ENCODE results near the gene IFI27L2. TPM values are rescaled to one million over a fixed set of nuclear protein-coding genes. Genes with fewer than 3 reads are reported as not detected.

IFI27L2 gene
- total and polyA plus RNA-seq, 2 donors (not counting 1 experiment from before 2014, with no cell fraction given): 91.4 to 225 TPM

GRCh38 chr14:94120667-94121340 lies 8.6 kb downstream of the IFI27L2 start:
- Histone ChIP-seq H3K36me3 (ENCODE audit: control insufficient read depth, insufficient read depth, low read length) (no peaks in the 10 kb centered on the region), H3K4me2 (ENCODE audit: extremely low read depth, insufficient read depth, low read length) (no peak overlapping the region), H3K4me3 (replicated peaks in 1 of 4; ENCODE audit: control extremely low read depth in 1 of 4, insufficient read depth in 1 of 4, low read depth in 3 of 4, low read length in 4 of 4) (no peak overlapping the region), H3K9me3 (ENCODE audit: control insufficient read depth, insufficient read depth, low read depth, low read length) (no peaks in the 10 kb centered on the region), H3K27me3 (ENCODE audit: control insufficient read depth, insufficient read depth, low read length) (peaks cover 2% of the 10 kb centered on the region), H3K4me1 (ENCODE audit: control insufficient read depth, extremely low read depth, insufficient read depth, low read length) (peaks cover 2% of the 10 kb centered on the region), H3K27ac (ENCODE audit: insufficient read depth, low read length) (peak overlapping the region; percentile 25), H2AFZ (ENCODE audit: low read length) (no peak overlapping the region), H3K9ac (ENCODE audit: insufficient read depth, low read length) (no peak overlapping the region), H4K20me1 (ENCODE audit: control insufficient read depth, extremely low read depth, insufficient read depth, low read length) (no peaks in the 10 kb centered on the region), H3K79me2 (ENCODE audit: control insufficient read depth, insufficient read depth, low read length) (no peaks in the 10 kb centered on the region)
- TF ChIP-seq EZH2 (IDR thresholded peaks at IDR 0.05; ENCODE audit: low read length, missing control alignments): no peak
- TF ChIP-seq, protein P1, sequence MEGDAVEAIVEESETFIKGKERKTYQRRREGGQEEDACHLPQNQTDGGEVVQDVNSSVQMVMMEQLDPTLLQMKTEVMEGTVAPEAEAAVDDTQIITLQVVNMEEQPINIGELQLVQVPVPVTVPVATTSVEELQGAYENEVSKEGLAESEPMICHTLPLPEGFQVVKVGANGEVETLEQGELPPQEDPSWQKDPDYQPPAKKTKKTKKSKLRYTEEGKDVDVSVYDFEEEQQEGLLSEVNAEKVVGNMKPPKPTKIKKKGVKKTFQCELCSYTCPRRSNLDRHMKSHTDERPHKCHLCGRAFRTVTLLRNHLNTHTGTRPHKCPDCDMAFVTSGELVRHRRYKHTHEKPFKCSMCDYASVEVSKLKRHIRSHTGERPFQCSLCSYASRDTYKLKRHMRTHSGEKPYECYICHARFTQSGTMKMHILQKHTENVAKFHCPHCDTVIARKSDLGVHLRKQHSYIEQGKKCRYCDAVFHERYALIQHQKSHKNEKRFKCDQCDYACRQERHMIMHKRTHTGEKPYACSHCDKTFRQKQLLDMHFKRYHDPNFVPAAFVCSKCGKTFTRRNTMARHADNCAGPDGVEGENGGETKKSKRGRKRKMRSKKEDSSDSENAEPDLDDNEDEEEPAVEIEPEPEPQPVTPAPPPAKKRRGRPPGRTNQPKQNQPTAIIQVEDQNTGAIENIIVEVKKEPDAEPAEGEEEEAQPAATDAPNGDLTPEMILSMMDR (conservative IDR thresholded peaks at IDR 0.05 in 1 of 2, IDR thresholded peaks at IDR 0.05 in 1 of 2; ENCODE audit: low read depth in 1 of 2, low read length in 2 of 2): no peak
- peak; percentile 43 to 83 for DNase-seq (ENCODE audit: low read depth in 2 of 2)

DNA sequence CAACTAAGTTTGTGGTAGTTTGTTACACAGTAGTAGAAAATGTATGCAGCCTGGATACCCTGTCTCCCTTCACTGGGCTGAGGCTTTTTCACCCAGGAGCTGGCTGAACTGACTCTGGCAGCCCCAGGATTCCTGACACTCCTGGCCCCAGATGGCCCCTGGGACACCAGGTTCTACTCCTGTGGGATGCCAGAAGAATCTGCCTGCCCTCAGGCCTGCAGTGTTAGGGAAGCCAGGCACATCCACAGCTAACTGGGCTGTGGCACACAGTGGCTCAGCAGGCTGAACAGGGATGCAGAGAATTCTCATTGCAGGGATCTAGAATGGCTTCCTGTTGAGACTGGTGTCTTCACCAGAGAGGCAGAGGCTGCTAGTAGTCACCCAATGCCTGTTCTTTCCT lies 10.3 kb downstream of the IFI27L2 start:
- H3K4me1 ChIP-seq (ENCODE audit: control insufficient read depth, extremely low read depth, insufficient read depth, low read length): peaks cover 2% of the 10 kb centered on the region
- H3K36me3 ChIP-seq (ENCODE audit: control insufficient read depth, insufficient read depth, low read length): no peaks in the 10 kb centered on the region
- H3K27ac ChIP-seq (ENCODE audit: insufficient read depth, low read length): no peak overlapping the region
- no peaks in the 10 kb centered on the region for H3K79me2 ChIP-seq (ENCODE audit: control insufficient read depth, insufficient read depth, low read length)
- H3K27me3 ChIP-seq (ENCODE audit: control insufficient read depth, insufficient read depth, low read length): peaks cover 3% of the 10 kb centered on the region
- TF ChIP-seq, protein P1 (conservative IDR thresholded peaks at IDR 0.05 in 1 of 2, IDR thresholded peaks at IDR 0.05 in 1 of 2; ENCODE audit: low read depth in 1 of 2, low read length in 2 of 2): no peak
- no peak for TF ChIP-seq EZH2 (IDR thresholded peaks at IDR 0.05; ENCODE audit: low read length, missing control alignments)
- no peak overlapping the region for H3K4me3 ChIP-seq (replicated peaks in 1 of 4; ENCODE audit: control extremely low read depth in 1 of 4, insufficient read depth in 1 of 4, low read depth in 3 of 4, low read length in 4 of 4)
- no peaks in the 10 kb centered on the region for H3K9me3 ChIP-seq (ENCODE audit: control insufficient read depth, insufficient read depth, low read depth, low read length)
- DNase-seq (ENCODE audit: low read depth in 2 of 2): no peak
- no peak overlapping the region for H3K4me2 ChIP-seq (ENCODE audit: extremely low read depth, insufficient read depth, low read length)
- H4K20me1 ChIP-seq (ENCODE audit: control insufficient read depth, extremely low read depth, insufficient read depth, low read length): no peaks in the 10 kb centered on the region
- no peak overlapping the region for H2AFZ ChIP-seq (ENCODE audit: low read length)
- H3K9ac ChIP-seq (ENCODE audit: insufficient read depth, low read length): no peak overlapping the region

DNA sequence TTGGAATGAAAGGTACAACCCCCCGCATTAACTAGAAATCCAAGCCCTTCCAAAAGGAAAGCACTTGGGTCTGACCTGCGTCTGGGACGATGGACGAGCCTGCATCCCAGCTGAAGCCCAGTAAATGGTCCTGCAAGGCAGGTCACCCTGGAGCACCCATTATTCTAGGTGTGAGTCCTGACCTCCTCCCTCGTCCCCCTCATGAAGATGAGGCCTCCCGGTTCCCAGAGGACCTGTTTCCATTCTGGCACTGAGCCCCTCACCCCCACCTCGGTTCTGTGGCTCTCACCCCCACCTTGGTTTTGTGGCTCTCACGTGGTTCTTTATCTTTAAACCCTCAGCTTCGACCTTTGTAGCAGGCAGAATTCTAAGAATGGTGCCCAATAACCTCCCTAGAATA lies 11.5 kb downstream of the IFI27L2 start:
- no peak for DNase-seq (ENCODE audit: low read depth in 2 of 2)
- Histone ChIP-seq H3K27me3 (ENCODE audit: control insufficient read depth, insufficient read depth, low read length) (peaks cover 3% of the 10 kb centered on the region), H3K36me3 (ENCODE audit: control insufficient read depth, insufficient read depth, low read length) (no peaks in the 10 kb centered on the region), H3K9me3 (ENCODE audit: control insufficient read depth, insufficient read depth, low read depth, low read length) (no peaks in the 10 kb centered on the region), H3K4me2 (ENCODE audit: extremely low read depth, insufficient read depth, low read length) (no peak overlapping the region), H3K4me3 (replicated peaks in 1 of 4; ENCODE audit: control extremely low read depth in 1 of 4, insufficient read depth in 1 of 4, low read depth in 3 of 4, low read length in 4 of 4) (no peak overlapping the region), H4K20me1 (ENCODE audit: control insufficient read depth, extremely low read depth, insufficient read depth, low read length) (no peaks in the 10 kb centered on the region), H3K4me1 (ENCODE audit: control insufficient read depth, extremely low read depth, insufficient read depth, low read length) (peaks cover 2% of the 10 kb centered on the region), H3K27ac (ENCODE audit: insufficient read depth, low read length) (no peak overlapping the region), H2AFZ (ENCODE audit: low read length) (no peak overlapping the region), H3K79me2 (ENCODE audit: control insufficient read depth, insufficient read depth, low read length) (no peaks in the 10 kb centered on the region), H3K9ac (ENCODE audit: insufficient read depth, low read length) (no peak overlapping the region)
- no peak for TF ChIP-seq EZH2 (IDR thresholded peaks at IDR 0.05; ENCODE audit: low read length, missing control alignments)
- TF ChIP-seq, protein P1 (conservative IDR thresholded peaks at IDR 0.05 in 1 of 2, IDR thresholded peaks at IDR 0.05 in 1 of 2; ENCODE audit: low read depth in 1 of 2, low read length in 2 of 2): no peak
